Placental pericyte (primary cell): ENCODE results near the gene FLT3LG. TPM values are rescaled to one million over a fixed set of nuclear protein-coding genes. Genes with fewer than 3 reads are reported as not detected.

Experiments
- small RNA-seq: library from RNA; depleted of rRNA; stranded (forward); fragments of <200 nt; gene quantifications from one replicate; pipeline ENCODE3, GENCODE V24; 2012; ENCODE audit warnings: low replicate concordance
- total RNA-seq: library from RNA; depleted of rRNA; stranded (reverse); fragments of >200 nt; gene quantifications from 2 replicates; pipeline ENCODE4 v1.2.3, GENCODE V29; 2012

Gene FLT3LG, protein sequence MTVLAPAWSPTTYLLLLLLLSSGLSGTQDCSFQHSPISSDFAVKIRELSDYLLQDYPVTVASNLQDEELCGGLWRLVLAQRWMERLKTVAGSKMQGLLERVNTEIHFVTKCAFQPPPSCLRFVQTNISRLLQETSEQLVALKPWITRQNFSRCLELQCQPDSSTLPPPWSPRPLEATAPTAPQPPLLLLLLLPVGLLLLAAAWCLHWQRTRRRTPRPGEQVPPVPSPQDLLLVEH
- total RNA-seq: 4.8 and 6.9 TPM in 2 replicates

DNA sequence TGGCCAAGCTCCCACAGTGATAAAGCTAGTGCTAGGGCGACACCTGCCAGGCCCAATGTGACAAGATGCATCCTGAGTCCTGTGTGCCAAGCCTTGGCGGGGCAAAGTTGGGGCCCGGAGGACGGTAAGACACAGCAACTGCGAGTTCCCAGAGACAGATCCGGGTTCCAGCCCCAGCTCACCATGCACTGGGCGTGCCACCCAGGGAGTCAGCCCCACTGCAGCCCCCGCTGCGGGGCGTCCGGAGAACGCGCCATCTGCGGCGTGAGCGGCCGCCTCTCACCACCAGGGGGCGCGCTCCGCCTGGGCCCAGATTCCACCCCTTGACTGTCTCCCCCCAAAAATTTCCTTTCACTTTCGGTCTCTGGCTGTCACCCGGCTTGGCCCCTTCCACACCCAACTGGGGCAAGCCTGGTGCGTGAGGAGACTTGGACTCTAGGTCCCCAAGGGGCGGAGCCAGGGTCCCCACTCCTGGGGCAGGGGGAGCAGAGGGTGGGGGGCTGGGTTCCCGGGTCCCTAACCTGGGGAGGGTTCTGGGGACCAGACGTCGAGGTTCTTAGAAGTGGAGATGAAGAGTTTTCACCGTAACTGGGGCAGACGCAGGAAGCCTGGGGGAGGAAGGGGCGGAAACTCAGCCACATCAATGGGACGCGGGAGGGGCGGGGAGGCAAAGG, at the start of gene FLT3LG:
FLT3LG (plus strand) TSS at position 348 of the 674 bp plus-strand sequence. CDS start 425 bp downstream, outside the sequence.

GRCh38 chr19:49425178-49425577, 48.8 kb upstream of the FLT3LG start, which contains the start of gene GFY:
TSS of gene GFY (plus strand) at chr19:49425388. CDS start at chr19:49426431, 1,043 bp downstream.

GRCh38 chr19:49441210-49441959, 32.6 kb upstream of the FLT3LG start, which contains the start of gene SLC17A7:
TSS of gene SLC17A7 (minus strand) at chr19:49441527. CDS start at chr19:49441379, 148 bp downstream.

DNA sequence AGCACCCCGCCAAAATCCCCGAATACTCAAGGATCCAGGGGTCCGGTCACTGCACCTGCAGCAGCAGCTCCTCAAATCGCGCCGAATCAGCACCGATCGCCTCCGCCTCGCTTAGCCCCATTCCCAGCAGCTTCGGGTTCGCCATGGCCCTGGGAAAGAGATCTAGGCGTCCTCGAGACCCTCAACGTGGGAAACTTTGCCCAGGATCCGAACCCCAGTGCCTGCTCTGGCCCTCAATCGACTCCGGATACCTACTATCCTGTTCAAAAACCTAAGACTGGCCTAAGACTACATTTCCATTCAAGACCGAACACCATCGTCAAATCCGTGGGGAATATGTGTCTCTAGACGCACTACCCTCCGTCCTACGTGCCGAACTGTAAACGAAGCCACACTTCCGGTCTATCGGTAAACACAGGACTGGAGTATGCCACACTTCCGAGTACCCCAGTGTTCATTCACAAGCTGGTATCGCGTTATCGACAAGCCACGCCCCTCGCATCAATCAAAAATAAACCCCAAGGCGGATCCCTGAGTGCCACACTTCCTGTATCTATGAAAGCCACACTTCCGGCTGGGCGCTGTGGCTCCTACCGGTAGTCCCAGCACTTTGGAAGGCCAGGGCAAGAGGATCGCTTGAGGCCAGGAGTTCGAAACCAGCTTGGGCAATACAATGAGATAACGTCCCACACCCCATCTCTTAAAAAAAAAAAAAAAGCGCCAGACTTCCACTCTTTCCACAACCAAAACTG, 22.4 kb upstream of the FLT3LG start, which contains the start of gene PIH1D1:
PIH1D1 (minus strand) TSS at position 385 of the 752 bp plus-strand sequence; CDS start at position 145, 240 bp downstream.

DNA sequence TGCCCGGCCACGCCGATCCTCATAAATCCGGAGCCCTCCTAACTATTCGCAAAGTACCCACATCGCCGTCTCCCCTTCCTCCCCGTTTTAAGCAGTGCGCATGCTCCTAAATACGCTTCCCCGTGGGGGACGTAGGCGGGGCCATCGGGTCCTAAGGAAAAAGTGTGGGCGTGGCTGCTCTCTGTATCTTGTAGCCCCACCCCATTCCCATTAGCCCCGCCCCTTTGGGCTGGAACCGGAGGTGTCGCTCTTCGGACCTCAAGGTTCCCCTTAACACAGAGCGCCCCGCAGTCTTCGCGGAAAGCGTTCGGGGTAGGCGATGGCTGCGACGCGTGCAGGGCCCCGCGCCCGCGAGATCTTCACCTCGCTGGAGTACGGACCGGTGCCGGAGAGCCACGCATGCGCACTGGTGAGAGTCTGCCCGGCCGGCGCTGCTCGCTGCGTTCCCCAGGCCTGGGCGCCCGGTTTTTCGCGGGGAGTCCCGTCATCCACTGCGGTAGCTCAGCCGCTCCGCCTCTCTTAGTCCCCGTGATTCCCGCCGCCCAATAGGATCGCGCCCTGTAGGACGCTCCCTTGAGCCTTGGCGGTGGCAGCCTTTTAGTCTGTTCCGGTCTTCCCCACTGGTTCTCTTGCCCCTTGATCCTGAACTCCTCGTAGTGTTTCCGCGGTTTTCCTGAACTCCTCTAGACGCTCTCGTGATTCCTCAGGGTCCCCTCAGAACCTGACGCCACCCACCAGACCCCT, 20.8 kb upstream of the FLT3LG start, which contains the start of gene ALDH16A1:
ALDH16A1 (plus strand) TSS at position 213 of the 744 bp plus-strand sequence; CDS start at position 320, 107 bp downstream.

GRCh38 chr19:49487277-49488045, 13.4 kb downstream of the FLT3LG start, which contains the start of gene RPL13A:
TSS of gene RPL13A (plus strand) at chr19:49487608. CDS start at chr19:49487630, 22 bp downstream.

Small RNA genes within 50 kb of the gene (small RNA-seq; reads per million reads assigned to genes)
- gene COX6CP7 (not detected), gene MIR150 (0.13 reads per million), gene SNORD32A (not detected), gene SNORD33 (not detected), gene SNORD34 (not detected), gene SNORD35A (not detected), gene SNORD35B (not detected)

Other genes starting within 250 kb of the FLT3LG start
- under 0.01 and 0.44 TPM in 2 replicates for gene SLC6A16, start 149.0 kb upstream of the FLT3LG start, total RNA-seq
- not detected in 2 replicates for gene CD37, start 138.8 kb upstream of the FLT3LG start, total RNA-seq
- 18.2 and 44.2 TPM in 2 replicates for gene TEAD2, start 111.8 kb upstream of the FLT3LG start, total RNA-seq
- gene DKKL1, start 110.3 kb upstream of the FLT3LG start, total RNA-seq: not detected in 2 replicates
- under 0.01 TPM in 1 of 2 replicates, not detected in the other for gene KASH5, start 86.0 kb upstream of the FLT3LG start, total RNA-seq
- not detected in 2 replicates for gene PTH2, start 50.8 kb upstream of the FLT3LG start, total RNA-seq
- not detected in 2 replicates for gene GFY, start 48.8 kb upstream of the FLT3LG start, total RNA-seq
- gene SLC17A7, start 32.7 kb upstream of the FLT3LG start, total RNA-seq: not detected in 2 replicates
- gene PIH1D1, start 22.4 kb upstream of the FLT3LG start, total RNA-seq: 95.1 and 138 TPM in 2 replicates
- 30.4 and 40.1 TPM in 2 replicates for gene ALDH16A1, start 21.0 kb upstream of the FLT3LG start, total RNA-seq
- gene RPL13A, start 13.4 kb downstream of the FLT3LG start, total RNA-seq: 1,545 and 2,202 TPM in 2 replicates
- gene RPS11, start 22.2 kb downstream of the FLT3LG start, total RNA-seq: 1,493 and 6,336 TPM in 2 replicates
- 24.9 and 84.7 TPM in 2 replicates for gene FCGRT, start 38.4 kb downstream of the FLT3LG start, total RNA-seq
- gene RCN3, start 53.8 kb downstream of the FLT3LG start, total RNA-seq: 142 and 264 TPM in 2 replicates
- 72.2 and 106 TPM in 2 replicates for gene NOSIP, start 106.3 kb downstream of the FLT3LG start, total RNA-seq
- gene PRRG2, start 107.1 kb downstream of the FLT3LG start, total RNA-seq: 0.14 and 0.22 TPM in 2 replicates
- 6.9 and 9.0 TPM in 2 replicates for gene PRR12, start 117.0 kb downstream of the FLT3LG start, total RNA-seq
- 43.5 and 62.8 TPM in 2 replicates for gene RRAS, start 165.9 kb downstream of the FLT3LG start, total RNA-seq
- gene SCAF1, start 168.0 kb downstream of the FLT3LG start, total RNA-seq: 21.7 and 35.6 TPM in 2 replicates
- gene IRF3, start 191.6 kb downstream of the FLT3LG start, total RNA-seq: 38.3 and 72.3 TPM in 2 replicates
- gene BCL2L12, start 191.7 kb downstream of the FLT3LG start, total RNA-seq: 3.3 and 16.2 TPM in 2 replicates
- 350 and 388 TPM in 2 replicates for gene PRMT1, start 203.1 kb downstream of the FLT3LG start, total RNA-seq
- gene ADM5, start 215.4 kb downstream of the FLT3LG start, total RNA-seq: 0.22 and 1.1 TPM in 2 replicates
- 4.4 and 11.7 TPM in 2 replicates for gene CPT1C, start 216.9 kb downstream of the FLT3LG start, total RNA-seq